Measurements from ENCODE around the gene VASN.
A peak's percentile ranks its signal among the peaks of the same experiment; 100 is the strongest.

The VASN gene

DNA sequence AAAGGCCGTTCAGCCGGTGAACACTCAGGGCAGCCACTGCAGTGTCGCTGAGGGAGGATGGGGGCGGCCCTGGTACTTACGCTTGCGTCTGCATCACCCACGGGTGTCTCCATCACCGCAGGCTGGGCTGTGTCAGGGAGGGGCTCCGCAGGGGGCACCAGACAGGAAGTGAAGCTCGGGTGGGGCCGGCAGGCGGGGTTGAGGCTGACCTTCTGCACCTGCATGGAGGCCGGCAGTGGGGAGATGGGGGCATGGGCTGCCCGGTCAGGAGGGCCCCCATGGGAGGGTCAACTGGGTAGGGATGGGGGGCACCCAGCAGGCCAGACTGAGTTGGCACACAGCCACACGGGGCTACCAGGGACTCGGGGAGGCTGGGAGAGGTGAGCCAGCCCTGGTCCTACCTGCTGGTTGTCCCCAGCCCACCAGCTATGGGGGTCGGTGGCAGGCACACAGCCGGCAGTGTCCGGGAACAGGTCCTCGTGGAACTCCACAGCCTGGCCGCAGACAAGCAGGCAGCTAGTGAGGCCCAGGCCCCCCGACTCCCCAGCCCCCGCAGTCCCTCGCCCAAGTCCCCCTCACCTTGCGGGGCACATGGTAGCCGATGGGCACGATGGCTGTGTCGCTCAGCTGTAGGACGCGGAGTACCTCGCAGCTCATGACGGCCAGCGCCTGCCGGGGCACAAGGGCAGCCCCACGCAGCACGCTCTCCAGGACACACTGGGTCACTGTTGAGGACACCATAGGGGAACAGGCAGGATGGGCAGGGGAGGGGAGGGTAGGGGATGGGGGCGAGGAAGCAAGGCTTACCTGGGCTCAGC lies 7.2 kb upstream of the VASN start:
- H3K9me3 ChIP-seq (ENCODE audit: control insufficient read depth, insufficient read depth, low read length), result no peaks in the 10 kb centered on the region
- no CpG with 5 or more reads among the region's 37 CpGs for WGBS (ENCODE audit: insufficient coverage, insufficient read length)
- no peak overlapping the region for H3K27ac ChIP-seq (ENCODE audit: low read length)
- no peaks in the 10 kb centered on the region; the same call in 1 of the 2 replicates for H3K4me1 ChIP-seq (ENCODE audit: control insufficient read depth, insufficient read depth, low read length)
- H3K27me3 ChIP-seq (ENCODE audit: control insufficient read depth, insufficient read depth, low read length), result no peaks in the 10 kb centered on the region
- DNase-seq (ENCODE audit: low read depth, low spot score), result no peak
- H3K36me3 ChIP-seq (ENCODE audit: control insufficient read depth, insufficient read depth, low read length), result no peaks in the 10 kb centered on the region
- H3K4me3 ChIP-seq (ENCODE audit: low read length), result no peak overlapping the region

DNA sequence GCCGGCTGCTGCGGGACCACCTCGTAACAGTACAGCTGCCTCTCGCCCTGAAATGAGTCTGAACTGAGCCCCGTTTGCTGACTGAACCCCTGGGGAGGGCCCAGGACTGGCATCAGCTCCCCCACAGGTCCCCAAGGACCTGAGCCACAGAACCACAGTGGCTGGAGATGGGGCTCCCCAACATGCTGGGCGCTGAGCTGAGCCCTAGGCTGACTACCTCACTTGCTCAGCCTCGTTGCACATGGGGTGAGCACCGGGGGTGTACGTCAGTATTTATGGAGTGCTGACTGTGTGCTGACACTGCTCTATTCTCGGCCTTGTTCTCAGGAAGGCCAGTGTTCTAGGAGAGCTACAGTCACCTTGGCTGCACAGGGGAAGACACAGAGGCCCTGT lies 6.6 kb upstream of the VASN start:
- Histone ChIP-seq H3K27ac (ENCODE audit: low read length) (no peak overlapping the region), H3K4me3 (ENCODE audit: low read length) (no peak overlapping the region), H3K4me1 (ENCODE audit: control insufficient read depth, insufficient read depth, low read length) (no peaks in the 10 kb centered on the region; the same call in 1 of the 2 replicates), H3K9me3 (ENCODE audit: control insufficient read depth, insufficient read depth, low read length) (no peaks in the 10 kb centered on the region), H3K36me3 (ENCODE audit: control insufficient read depth, insufficient read depth, low read length) (no peaks in the 10 kb centered on the region), H3K27me3 (ENCODE audit: control insufficient read depth, insufficient read depth, low read length) (no peaks in the 10 kb centered on the region)
- no peak for DNase-seq (ENCODE audit: low read depth, low spot score)
- WGBS (ENCODE audit: insufficient coverage, insufficient read length), result no CpG with 5 or more reads among the region's 10 CpGs

DNA sequence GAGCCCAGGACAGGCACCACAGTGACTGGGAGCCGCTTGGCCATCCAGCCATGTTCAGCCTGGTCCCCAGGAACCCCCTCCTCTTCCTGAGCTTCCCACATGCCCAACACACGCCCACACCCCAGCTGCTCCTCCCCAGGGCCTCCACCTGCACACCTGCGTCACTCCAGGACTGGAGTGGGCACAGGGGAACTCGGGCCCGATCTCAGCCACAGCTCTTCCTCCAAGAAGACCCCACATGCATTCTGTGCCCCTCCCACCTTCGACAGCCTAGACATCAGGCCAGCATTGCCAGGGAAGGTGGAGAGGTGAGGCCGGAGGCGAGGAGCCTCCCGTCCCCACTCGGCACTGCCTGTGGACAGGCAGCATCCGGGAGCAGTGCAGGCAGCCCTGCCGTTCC lies 6.0 kb upstream of the VASN start:
- Histone ChIP-seq H3K27me3 (ENCODE audit: control insufficient read depth, insufficient read depth, low read length) (no peaks in the 10 kb centered on the region), H3K36me3 (ENCODE audit: control insufficient read depth, insufficient read depth, low read length) (no peaks in the 10 kb centered on the region), H3K9me3 (ENCODE audit: control insufficient read depth, insufficient read depth, low read length) (no peaks in the 10 kb centered on the region), H3K4me1 (ENCODE audit: control insufficient read depth, insufficient read depth, low read length) (no peaks in the 10 kb centered on the region; the same call in 1 of the 2 replicates), H3K27ac (ENCODE audit: low read length) (no peak overlapping the region), H3K4me3 (ENCODE audit: low read length) (no peak overlapping the region)
- no CpG with 5 or more reads among the region's 12 CpGs for WGBS (ENCODE audit: insufficient coverage, insufficient read length)
- DNase-seq (ENCODE audit: low read depth, low spot score), result no peak

DNA sequence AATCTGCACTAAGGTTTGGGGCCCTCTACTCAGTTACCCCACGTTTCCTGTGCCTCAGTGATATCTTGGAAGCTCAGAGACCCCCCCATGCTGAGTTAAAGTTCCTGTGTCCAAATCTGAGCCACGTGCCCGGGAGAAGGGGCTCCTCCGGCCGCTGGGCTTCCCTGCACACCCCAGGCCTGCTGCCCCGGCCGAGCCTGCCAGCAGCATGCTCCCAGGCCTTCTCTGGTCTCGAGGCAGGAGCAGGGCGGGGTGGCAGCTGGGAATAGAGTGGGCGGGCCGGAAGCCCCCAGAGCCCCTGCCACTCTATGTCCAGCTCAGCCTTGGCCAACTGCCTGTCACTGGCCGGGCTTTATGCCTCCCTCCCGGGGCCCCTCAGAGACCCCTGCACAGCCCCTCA lies 5.6 kb upstream of the VASN start:
- DNase-seq (ENCODE audit: low read depth, low spot score), result no peak
- Histone ChIP-seq H3K4me1 (ENCODE audit: control insufficient read depth, insufficient read depth, low read length) (no peaks in the 10 kb centered on the region; the same call in 1 of the 2 replicates), H3K9me3 (ENCODE audit: control insufficient read depth, insufficient read depth, low read length) (no peaks in the 10 kb centered on the region), H3K4me3 (ENCODE audit: low read length) (no peak overlapping the region), H3K27me3 (ENCODE audit: control insufficient read depth, insufficient read depth, low read length) (no peaks in the 10 kb centered on the region), H3K36me3 (ENCODE audit: control insufficient read depth, insufficient read depth, low read length) (no peaks in the 10 kb centered on the region), H3K27ac (ENCODE audit: low read length) (no peak overlapping the region)
- no CpG with 5 or more reads among the region's 13 CpGs for WGBS (ENCODE audit: insufficient coverage, insufficient read length)

- Histone ChIP-seq H3K4me1 (ENCODE audit: control insufficient read depth, insufficient read depth, low read length) (peaks cover 2% of the 10 kb centered on the region), H3K4me3 (ENCODE audit: low read length) (no peak overlapping the region), H3K27ac (ENCODE audit: low read length) (no peak overlapping the region), H3K9me3 (ENCODE audit: control insufficient read depth, insufficient read depth, low read length) (no peaks in the 10 kb centered on the region), H3K36me3 (ENCODE audit: control insufficient read depth, insufficient read depth, low read length) (no peaks in the 10 kb centered on the region), H3K27me3 (ENCODE audit: control insufficient read depth, insufficient read depth, low read length) (no peaks in the 10 kb centered on the region)
- WGBS (ENCODE audit: insufficient coverage, insufficient read length), result no CpG with 5 or more reads among the region's 5 CpGs
- no peak for DNase-seq (ENCODE audit: low read depth, low spot score)
Measured at GRCh38 chr16:4367393-4367856, 4.2 kb upstream of the VASN start.

DNA sequence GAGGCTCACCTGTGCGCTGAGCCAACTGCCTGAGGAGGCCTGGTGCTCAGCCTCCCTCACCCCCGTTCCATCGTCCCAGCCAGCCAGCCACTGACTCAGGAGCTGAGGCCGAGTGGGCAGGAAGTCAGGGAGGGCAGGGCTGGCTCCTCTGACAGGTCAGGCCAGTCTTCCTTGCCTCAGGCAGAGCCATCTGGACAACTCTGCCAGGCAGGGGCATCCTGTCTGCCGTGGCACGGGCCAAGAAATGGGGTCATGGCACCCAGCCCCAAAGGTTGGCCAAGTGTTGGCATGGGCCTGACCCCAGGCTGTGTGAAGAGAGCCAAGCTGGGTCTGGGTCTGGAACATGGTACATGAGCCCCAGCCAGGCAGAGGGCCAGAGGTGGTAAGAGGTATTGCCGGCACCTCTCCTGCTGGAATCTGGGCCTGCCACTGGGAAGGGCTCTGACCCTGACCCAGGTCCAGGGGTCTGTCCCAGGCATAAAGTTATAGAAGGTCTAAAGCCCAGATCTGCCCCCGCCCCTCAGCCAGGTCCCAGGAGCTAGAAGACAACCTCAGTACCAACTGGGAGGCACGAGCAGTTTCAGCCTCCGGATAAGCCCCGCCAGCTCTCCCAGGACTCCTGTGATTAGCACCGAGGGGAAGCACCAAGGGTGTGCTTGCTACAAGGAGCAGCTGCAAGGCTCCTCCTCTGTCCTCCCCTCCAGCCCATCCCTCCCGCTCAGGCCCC lies 2.5 kb upstream of the VASN start:
- peaks cover 15% of the 10 kb centered on the region for H3K4me1 ChIP-seq (ENCODE audit: control insufficient read depth, insufficient read depth, low read length)
- no peak overlapping the region for H3K4me3 ChIP-seq (ENCODE audit: low read length)
- no peaks in the 10 kb centered on the region for H3K27me3 ChIP-seq (ENCODE audit: control insufficient read depth, insufficient read depth, low read length)
- WGBS (ENCODE audit: insufficient coverage, insufficient read length), result no CpG with 5 or more reads among the region's 13 CpGs
- H3K27ac ChIP-seq (ENCODE audit: low read length), result no peak overlapping the region
- no peak for DNase-seq (ENCODE audit: low read depth, low spot score)
- no peaks in the 10 kb centered on the region for H3K9me3 ChIP-seq (ENCODE audit: control insufficient read depth, insufficient read depth, low read length)
- H3K36me3 ChIP-seq (ENCODE audit: control insufficient read depth, insufficient read depth, low read length), result no peaks in the 10 kb centered on the region

GRCh38 chr16:4370151-4370550 lies 1.5 kb upstream of the VASN start:
- no peak overlapping the region for H3K4me3 ChIP-seq (ENCODE audit: low read length)
- no peaks in the 10 kb centered on the region for H3K27me3 ChIP-seq (ENCODE audit: control insufficient read depth, insufficient read depth, low read length)
- no peaks in the 10 kb centered on the region for H3K9me3 ChIP-seq (ENCODE audit: control insufficient read depth, insufficient read depth, low read length)
- no CpG with 5 or more reads among the region's 3 CpGs for WGBS (ENCODE audit: insufficient coverage, insufficient read length)
- peaks cover 21% of the 10 kb centered on the region for H3K4me1 ChIP-seq (ENCODE audit: control insufficient read depth, insufficient read depth, low read length)
- H3K27ac ChIP-seq (ENCODE audit: low read length), result no peak overlapping the region
- no peaks in the 10 kb centered on the region for H3K36me3 ChIP-seq (ENCODE audit: control insufficient read depth, insufficient read depth, low read length)
- DNase-seq (ENCODE audit: low read depth, low spot score), result no peak

DNA sequence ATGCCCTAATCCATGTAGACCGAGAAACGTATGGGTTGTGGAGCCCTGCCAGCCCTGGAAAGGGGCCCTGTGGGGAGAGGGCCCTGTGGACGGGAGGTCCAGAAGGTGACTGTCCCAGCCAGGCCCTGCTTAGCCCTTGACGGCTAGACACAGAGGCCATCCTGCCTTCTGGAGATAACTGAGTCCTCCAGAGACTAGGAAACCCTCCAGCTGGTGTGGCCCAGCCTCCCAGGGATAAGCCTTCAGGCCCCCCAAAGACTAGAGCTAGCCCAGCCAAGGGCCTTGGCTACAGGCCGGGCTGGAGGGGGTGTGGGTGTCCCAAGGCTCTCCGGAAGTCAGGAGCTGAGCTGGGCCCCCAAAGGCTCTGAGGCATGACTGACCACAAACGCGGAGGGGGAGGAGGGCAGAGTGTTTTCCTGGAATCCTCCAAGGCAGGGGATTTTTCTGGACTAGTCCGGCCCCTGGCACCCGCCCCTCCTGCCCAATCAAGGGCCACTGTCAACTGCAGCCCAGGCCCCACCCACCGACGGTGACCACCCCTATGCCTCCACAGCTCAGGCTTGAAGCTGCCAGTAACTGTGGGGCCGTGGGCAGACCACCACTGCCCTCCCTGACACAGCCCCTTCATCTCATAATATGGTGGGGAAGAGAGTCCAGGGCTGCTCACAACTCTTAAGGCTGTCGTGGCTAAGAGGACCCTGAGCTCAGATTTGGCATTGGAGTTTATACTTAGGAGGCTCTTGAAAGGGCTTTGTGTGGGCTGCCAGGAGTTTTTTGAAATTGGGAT lies 885 bp upstream of the VASN start:
- WGBS (ENCODE audit: insufficient coverage, insufficient read length), result no CpG with 5 or more reads among the region's 14 CpGs
- Histone ChIP-seq H3K4me1 (ENCODE audit: control insufficient read depth, insufficient read depth, low read length) (peaks cover 22% of the 10 kb centered on the region), H3K27ac (ENCODE audit: low read length) (no peak overlapping the region)

GRCh38 chr16:4372001-4372577 lies 441 bp downstream of the VASN start:
- no peaks in the 10 kb centered on the region for H3K9me3 ChIP-seq (ENCODE audit: control insufficient read depth, insufficient read depth, low read length)
- DNase-seq (ENCODE audit: low read depth, low spot score), result no peak
- H3K4me3 ChIP-seq (ENCODE audit: low read length), result peak overlapping the region; percentile 51
- H3K36me3 ChIP-seq (ENCODE audit: control insufficient read depth, insufficient read depth, low read length), result no peaks in the 10 kb centered on the region
- WGBS (ENCODE audit: insufficient coverage, insufficient read length), result no CpG with 5 or more reads among the region's 43 CpGs
- no peak overlapping the region for H3K27ac ChIP-seq (ENCODE audit: low read length)
- H3K27me3 ChIP-seq (ENCODE audit: control insufficient read depth, insufficient read depth, low read length), result no peaks in the 10 kb centered on the region
- H3K4me1 ChIP-seq (ENCODE audit: control insufficient read depth, insufficient read depth, low read length), result peaks cover 31% of the 10 kb centered on the region

More for the DNA sequence above, 885 bp upstream of the VASN start:
- Histone ChIP-seq H3K4me3 (ENCODE audit: low read length) (no peak overlapping the region), H3K9me3 (ENCODE audit: control insufficient read depth, insufficient read depth, low read length) (no peaks in the 10 kb centered on the region), H3K36me3 (ENCODE audit: control insufficient read depth, insufficient read depth, low read length) (no peaks in the 10 kb centered on the region), H3K27me3 (ENCODE audit: control insufficient read depth, insufficient read depth, low read length) (no peaks in the 10 kb centered on the region)
- DNase-seq (ENCODE audit: low read depth, low spot score), result no peak

Data from iPS DF 6.9 (cell line).